HG02571 (cell line): ENCODE data around the gene TPTE2.
"Not testable (repeated sequence)": the region's sequence is repeated elsewhere in the genome, so short reads cannot be mapped to it uniquely, and the experiment has no call there.

ENCODE experiments used
- ATAC-seq: cut with Tn5 transposase; IDR thresholded peaks from one replicate; pipeline ENCODE4 v1.9.1; 2021; ENCODE audit warnings: mild to moderate bottlenecking, moderate library complexity; ENCODE audit not compliant: unreplicated experiment

Gene TPTE2

GRCh38 chr13:19561127-19561582, at the start of gene TPTE2:
Gene TPTE2, minus strand, starts transcription at chr13:19561532. Its CDS starts 58,298 bp downstream, at chr13:19503234.
- not testable (repeated sequence) for ATAC-seq

DNA sequence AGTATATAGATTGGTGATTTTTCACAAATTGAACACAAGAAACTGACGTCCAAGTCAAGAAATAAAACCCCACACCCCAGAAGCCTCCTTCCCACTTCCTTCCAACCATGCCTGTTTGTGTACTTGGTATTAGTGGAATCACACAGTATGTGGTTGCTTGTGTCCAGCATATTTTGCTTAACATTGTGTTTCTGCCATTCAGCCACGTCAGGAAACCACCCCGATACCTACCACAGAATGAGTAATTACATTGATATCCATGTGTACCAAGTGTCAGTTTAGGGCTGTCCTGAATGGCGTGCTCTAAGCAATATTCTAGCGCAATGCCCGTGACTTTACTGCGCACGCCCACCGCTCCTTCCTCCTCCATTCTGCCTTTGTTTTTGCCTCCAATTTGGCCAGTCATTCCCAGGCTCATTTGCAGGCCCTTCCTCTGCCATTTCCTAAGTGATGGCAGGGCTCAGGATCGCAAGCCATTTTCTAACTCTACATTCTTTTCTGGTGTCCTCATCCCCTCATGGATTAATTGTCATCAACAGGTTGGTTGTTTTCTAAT, 46.3 kb upstream of the TPTE2 start:
- no peak for ATAC-seq

DNA sequence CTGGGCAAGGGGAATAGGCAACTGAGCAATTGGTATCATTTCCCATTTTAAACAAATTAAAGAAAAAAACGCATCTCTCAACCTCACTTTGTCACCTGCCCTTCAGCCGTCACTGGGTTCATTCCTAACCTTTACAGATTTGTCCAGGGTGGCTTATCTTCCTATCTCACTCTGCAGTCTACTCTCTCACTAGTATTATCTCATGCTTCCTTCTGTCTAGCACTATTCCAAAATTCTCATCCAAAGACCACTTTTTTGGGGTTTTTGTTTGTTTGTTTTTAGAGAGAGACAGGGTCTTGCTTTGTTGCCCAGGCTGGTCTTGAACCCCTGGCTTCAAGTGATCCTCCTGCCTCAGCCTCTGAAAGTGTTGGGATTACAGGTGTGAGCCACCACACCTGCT, 45.4 kb upstream of the TPTE2 start:
- no peak for ATAC-seq

- no peak for ATAC-seq
Measured at GRCh38 chr13:19606152-19606551, 44.8 kb upstream of the TPTE2 start.

GRCh38 chr13:19605161-19605955, 44.0 kb upstream of the TPTE2 start:
- ATAC-seq, result no peak

GRCh38 chr13:19604306-19604705, 43.0 kb upstream of the TPTE2 start:
- ATAC-seq, result no peak

GRCh38 chr13:19601749-19602725, 40.7 kb upstream of the TPTE2 start:
- peak; percentile 79 for ATAC-seq

DNA sequence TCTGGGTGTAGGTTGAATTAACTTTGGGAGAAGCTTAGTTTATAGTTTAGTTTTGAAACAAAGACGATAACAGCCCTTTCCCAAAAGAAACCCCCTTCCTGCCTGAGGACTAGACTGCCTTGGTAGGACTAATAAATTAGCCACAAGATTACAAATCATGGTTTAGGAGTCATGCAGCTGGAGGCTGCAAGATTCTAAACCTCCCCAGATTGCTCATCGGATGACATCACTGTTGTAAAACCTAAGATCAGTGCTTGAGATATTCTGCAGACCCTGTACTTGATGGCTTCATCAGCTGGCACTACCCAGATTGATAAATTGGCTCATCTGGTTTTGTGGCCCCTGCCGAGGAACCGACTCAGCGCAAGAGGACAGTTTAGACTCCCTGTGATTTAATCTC, 36.2 kb upstream of the TPTE2 start:
- no peak for ATAC-seq

GRCh38 chr13:19596960-19597361, 35.6 kb upstream of the TPTE2 start:
- ATAC-seq, result no peak

DNA sequence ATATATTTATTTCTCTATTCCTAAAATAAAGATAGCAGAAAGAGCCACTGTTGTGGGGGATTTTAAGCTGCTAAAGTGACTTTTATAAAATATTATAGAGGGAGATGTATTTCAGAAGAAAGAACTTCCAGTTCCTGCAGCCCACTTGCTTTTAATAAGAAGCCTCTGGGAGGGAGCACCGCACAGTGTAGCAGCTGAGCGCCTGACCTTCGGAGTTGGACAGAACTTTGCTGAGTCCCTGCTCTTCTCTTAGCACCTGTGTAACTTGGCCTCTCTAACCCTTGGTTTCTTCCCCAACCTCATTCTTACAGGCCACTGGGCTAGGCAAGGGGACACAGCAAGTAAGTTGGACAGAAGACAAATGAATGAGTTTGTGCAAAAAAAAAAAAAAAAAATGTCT, 34.8 kb upstream of the TPTE2 start:
- ATAC-seq, result no peak

- ATAC-seq, result no peak
Measured at GRCh38 chr13:19592657-19593180, 31.4 kb upstream of the TPTE2 start.

DNA sequence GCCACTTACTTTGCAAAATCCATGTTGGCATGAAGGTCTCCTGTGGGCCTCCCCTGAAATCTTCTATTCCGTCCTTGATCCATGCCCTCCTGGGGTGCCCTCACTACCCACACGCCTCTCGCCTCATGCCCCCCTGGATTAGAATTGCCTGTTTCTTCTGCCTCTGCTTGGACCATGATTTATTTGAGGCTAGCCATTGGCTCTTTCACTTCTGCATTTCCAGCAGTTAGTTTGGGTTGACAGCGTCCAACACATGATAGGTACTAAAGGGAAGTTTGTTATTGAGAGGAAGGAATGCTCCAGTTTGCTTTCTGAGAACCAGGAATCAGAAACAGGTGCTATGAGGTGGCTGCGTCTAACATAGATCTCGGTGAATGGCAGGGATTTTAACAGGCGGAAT, 30.5 kb upstream of the TPTE2 start:
- ATAC-seq, result no peak

DNA sequence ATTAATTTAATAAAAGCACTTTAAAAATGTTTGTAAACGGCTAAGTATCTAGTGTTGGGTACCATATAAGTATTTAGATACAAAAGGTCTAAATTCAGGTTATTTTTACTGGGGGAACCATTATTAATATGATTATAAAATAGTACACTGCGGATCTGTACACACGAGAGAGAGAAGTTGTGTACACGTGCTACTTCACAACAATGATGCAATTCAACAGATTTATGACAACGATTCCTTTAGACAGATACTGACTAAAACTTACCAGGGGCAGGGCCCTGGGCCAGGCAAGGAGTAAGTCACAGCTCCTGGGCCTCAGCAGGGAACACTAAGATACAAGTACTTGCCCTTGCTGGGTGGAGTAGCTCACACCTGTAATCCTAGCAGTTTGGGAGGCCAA, 29.1 kb upstream of the TPTE2 start:
- ATAC-seq, result no peak

DNA sequence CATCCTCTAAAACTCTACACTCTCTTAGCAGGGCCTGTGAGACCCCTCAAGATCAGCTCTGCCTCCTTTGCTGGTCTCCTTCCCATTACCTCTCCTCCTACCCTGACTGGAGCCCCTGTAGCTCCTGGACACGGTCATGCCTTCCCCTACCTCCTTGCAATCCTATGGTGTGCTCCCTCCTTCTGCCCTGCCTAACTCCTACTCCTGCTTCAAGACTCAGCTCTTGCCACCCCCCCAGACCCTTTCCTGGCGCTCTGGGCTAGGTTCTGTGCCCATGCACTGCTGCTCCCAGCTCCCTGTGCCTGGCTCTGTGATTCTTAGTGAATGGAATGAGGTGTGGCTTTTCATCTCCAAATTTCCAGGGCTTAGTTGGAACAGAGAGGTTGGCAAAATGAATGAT, 28.0 kb upstream of the TPTE2 start:
- no peak for ATAC-seq

DNA sequence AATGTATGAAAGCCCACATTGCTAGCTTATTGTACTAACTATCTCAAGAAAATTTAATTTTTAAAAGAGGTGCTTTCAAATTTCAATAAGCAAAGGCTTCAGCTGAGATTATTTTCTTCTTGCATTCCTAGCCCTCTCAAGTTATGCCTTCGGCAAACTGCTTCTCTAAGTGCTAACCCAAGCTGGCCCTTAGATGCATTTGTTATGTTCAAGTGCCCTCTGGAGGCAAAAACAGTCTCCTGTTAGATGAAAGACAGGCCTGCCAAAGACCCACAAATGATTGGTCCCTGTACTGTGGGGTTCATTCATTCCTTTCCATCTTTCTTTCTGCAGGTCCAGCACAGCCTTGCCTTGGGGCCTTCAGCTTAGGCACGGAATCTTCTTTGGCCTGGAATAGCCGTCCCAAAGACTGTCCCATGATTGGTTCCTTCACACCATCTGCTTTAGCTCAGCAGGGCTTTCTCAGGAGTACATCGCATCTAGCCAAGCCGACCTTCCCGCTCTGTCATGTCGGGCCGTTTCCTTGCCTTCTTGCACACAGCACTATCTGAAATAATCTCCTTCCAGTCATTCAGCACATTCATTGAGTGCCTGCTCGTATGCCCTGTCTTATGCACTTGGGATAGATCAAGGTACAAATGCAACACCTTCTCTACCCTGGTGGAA, 26.4 kb upstream of the TPTE2 start:
- ATAC-seq, result peak; percentile 76

GRCh38 chr13:19586904-19587634, 25.7 kb upstream of the TPTE2 start:
- peak; percentile 81 for ATAC-seq

DNA sequence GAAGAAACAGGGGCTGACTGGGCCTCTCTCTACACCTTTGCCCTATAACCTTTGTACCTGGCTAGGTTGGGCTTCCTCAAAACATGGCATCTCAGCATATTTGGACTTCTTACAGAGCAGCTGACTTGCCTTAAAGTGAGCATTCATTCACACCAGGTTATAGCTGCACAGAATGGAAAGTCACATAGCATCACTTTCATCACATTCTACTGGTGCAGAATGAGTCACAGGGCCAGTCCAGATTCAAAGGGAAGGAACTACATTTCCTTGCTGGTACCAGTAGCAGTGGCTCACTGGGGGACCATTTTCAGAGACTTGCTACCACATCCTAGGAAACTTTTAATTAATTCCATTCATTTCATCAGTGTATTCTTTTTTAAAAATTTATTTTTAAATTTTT, 20.3 kb upstream of the TPTE2 start:
- ATAC-seq, result no peak

GRCh38 chr13:19575230-19575629, 13.9 kb upstream of the TPTE2 start:
- ATAC-seq, result no peak

DNA sequence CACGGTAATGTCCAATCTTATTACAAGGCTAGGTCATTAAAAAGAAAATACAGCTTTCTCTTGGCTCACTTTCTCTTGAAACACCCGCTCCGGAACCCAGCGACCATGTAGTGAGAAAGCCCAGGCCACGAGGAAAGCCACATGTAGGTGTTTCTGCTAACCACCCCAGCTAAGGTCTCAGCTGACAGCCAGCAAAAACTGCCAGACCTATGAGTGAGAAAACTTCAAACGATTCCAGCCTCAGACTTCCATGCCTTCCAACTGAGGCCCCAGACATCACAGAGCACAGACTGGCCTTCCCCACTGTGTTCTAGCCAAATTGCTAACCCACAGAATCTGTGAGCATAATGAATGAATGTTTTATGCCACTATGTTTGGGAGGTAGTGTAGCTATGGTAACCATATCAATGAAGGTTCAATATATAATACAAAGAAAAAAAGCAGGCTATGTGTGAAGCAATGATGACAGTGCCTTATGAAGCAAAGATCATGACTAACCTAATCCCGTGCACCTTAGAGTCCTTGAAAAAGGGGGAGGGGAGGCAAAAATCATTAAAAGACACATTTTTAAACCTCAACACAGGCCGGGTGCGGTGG, 11.9 kb upstream of the TPTE2 start:
- ATAC-seq, result no peak

- no peak for ATAC-seq
Measured at GRCh38 chr13:19572280-19572679, 10.9 kb upstream of the TPTE2 start.
